Mucosa of descending colon (tissue), 3 donors: ENCODE measurements around the gene KIFBP. TPM values are rescaled to one million over a fixed set of nuclear protein-coding genes. Genes with fewer than 3 reads are reported as not detected.
"Not testable (repeated sequence)": the region's sequence is repeated elsewhere in the genome, so short reads cannot be mapped to it uniquely, and the experiment has no call there.

Experiments
- ATAC-seq: fragments of 200-7000 bp; cut with Tn5 transposase; one replicate; pipeline ENCODE4 v1.9.1; 2020; ENCODE audit warnings: mild to moderate bottlenecking, moderate library complexity
- DNase-seq, 3 donors: peaks; one replicate each; pipeline ENCODE4 v3.0.0-alpha.2; 2020
- H3K36me3 ChIP-seq: fragments of 200-600 bp; one replicate; pipeline ENCODE4 v1.8.0; 2021; ENCODE audit warnings: low read depth, mild to moderate bottlenecking
- H3K4me1 ChIP-seq: fragments of 200-600 bp; one replicate; pipeline ENCODE4 v1.8.0; 2021; ENCODE audit warnings: low read depth, mild to moderate bottlenecking
- H3K4me3 ChIP-seq: fragments of 200-600 bp; one replicate; pipeline ENCODE4 v1.8.0; 2021; ENCODE audit warnings: mild to moderate bottlenecking
- H3K9me3 ChIP-seq: fragments of 200-600 bp; one replicate; pipeline ENCODE4 v1.8.0; 2021; ENCODE audit warnings: mild to moderate bottlenecking
- CTCF ChIP-seq: fragments of 200-600 bp; IDR thresholded peaks from one replicate; pipeline ENCODE4 v1.8.0; 2022; ENCODE audit warnings: antibody characterized with exemption, mild to moderate bottlenecking
- intact Hi-C, 2 donors: fragments of 100-400 bp; cut with DNase I in 1 of 2; cut with micrococcal nuclease in 1 of 2; formaldehyde crosslinking; loops; one replicate each; pipeline versions ENCODE4 v1.11.0 to v1.11.1; 2022; cut with DNase I, micrococcal nuclease
- total RNA-seq, 3 donors: library from RNA; stranded (reverse); fragmentation: NEBNext Ultra II Directional in 2 of 3; extraction: Animal tissue kit (Norgen Biotek cat#: 25700) in 2 of 3; gene quantifications; one replicate each; pipeline versions ENCODE4 v1.2.1 to v1.2.4, GENCODE V29; 2021 to 2023
- donor health status: DM: no; HTN: no; CAD: no; lungs with moderate emphysema.
- donor health status: DM: no; HTN: no; CAD: no.
- donor health status: DM: no; HTN: yes; CAD: no.

The KIFBP gene
- total RNA-seq, 3 donors from 2014 or later: 15.7 to 24.0 (median 19.5) TPM

GRCh38 chr10:69022611-69023010 is 34.0 kb downstream of the KIFBP start:
- ATAC-seq (no peak), DNase-seq (no peak)
- Histone ChIP-seq H3K4me1 (no peaks in the 10 kb centered on the region), H3K36me3 (no peaks in the 10 kb centered on the region), H3K9me3 (no peaks in the 10 kb centered on the region), H3K4me3 (no peak overlapping the region)
- intact Hi-C loops: no loop called here
- TF ChIP-seq CTCF: no peak

GRCh38 chr10:69025370-69025896 is 36.8 kb downstream of the KIFBP start:
- no peak for TF ChIP-seq CTCF
- Histone ChIP-seq H3K4me1 (no peaks in the 10 kb centered on the region), H3K9me3 (no peaks in the 10 kb centered on the region), H3K36me3 (no peaks in the 10 kb centered on the region), H3K4me3 (no peak overlapping the region)
- no peak for ATAC-seq
- intact Hi-C loops: no loop called here
- DNase-seq: no peak

GRCh38 chr10:69033256-69033655 is 44.7 kb downstream of the KIFBP start:
- no peak for ATAC-seq
- intact Hi-C loops: no loop called here
- no peaks in the 10 kb centered on the region for H3K4me1 ChIP-seq

GRCh38 chr10:69037489-69037888 is 48.9 kb downstream of the KIFBP start:
- no peak overlapping the region for H3K4me3 ChIP-seq
- ATAC-seq (no peak), DNase-seq (no peak)
- H3K9me3 ChIP-seq: no peaks in the 10 kb centered on the region
- intact Hi-C loops: no loop called here
- H3K4me1 ChIP-seq: no peaks in the 10 kb centered on the region
- TF ChIP-seq CTCF: no peak
- no peaks in the 10 kb centered on the region for H3K36me3 ChIP-seq

More at GRCh38 chr10:69033256-69033655, 44.7 kb downstream of the KIFBP start:
- no peak for DNase-seq
- no peak overlapping the region for H3K4me3 ChIP-seq
- H3K36me3 ChIP-seq: no peaks in the 10 kb centered on the region
- no peak for TF ChIP-seq CTCF
- no peaks in the 10 kb centered on the region for H3K9me3 ChIP-seq

GRCh38 chr10:69040904-69041303 is 52.3 kb downstream of the KIFBP start:
- intact Hi-C loops, DNase-seq, H3K9me3 ChIP-seq, H3K4me3 ChIP-seq, H3K36me3 ChIP-seq, H3K4me1 ChIP-seq, ATAC-seq: not testable (repeated sequence)

- Histone ChIP-seq H3K4me3 (no peak overlapping the region), H3K36me3 (no peaks in the 10 kb centered on the region), H3K9me3 (no peaks in the 10 kb centered on the region), H3K4me1 (no peaks in the 10 kb centered on the region)
- DNase-seq (no peak), ATAC-seq (no peak)
- no peak for TF ChIP-seq CTCF
- intact Hi-C loops: no loop called here
Observed at GRCh38 chr10:69042417-69042816, 53.8 kb downstream of the KIFBP start.
